Measurements from ENCODE around the gene AGBL1. TPM values are rescaled to one million over a fixed set of nuclear protein-coding genes. Genes with fewer than 3 reads are reported as not detected.

The AGBL1 gene
- total and polyA plus RNA-seq, 2 donors (not counting 3 experiments of a cell fraction or from before 2014, with no cell fraction given) = not detected

GRCh38 chr15:86701611-86701963 lies 621.9 kb downstream of the AGBL1 start:
- Histone ChIP-seq H3K27ac (ENCODE audit: insufficient read depth, low read depth, low read length) (no peak overlapping the region), H3K79me2 (ENCODE audit: control insufficient read depth, insufficient read depth, low read length) (no peaks in the 10 kb centered on the region), H3K36me3 (ENCODE audit: control insufficient read depth in 2 of 2, extremely low read depth in 1 of 2, insufficient read depth in 2 of 2, low read length in 2 of 2) (no peaks in the 10 kb centered on the region), H3K9me3 (replicated peaks; ENCODE audit: control insufficient read depth, insufficient read depth, low read length) (peaks cover 3% of the 10 kb centered on the region), H3K9ac (replicated peaks; ENCODE audit: extremely low read depth, insufficient read depth, low read length) (no peak overlapping the region), H4K20me1 (replicated peaks; ENCODE audit: control insufficient read depth, extremely low read depth, insufficient read depth, low read length) (no peaks in the 10 kb centered on the region), H3K4me2 (ENCODE audit: insufficient read depth, low read length) (no peak overlapping the region), H2AFZ (ENCODE audit: low read depth, low read length) (no peak overlapping the region), H3K27me3 (ENCODE audit: control insufficient read depth in 2 of 2, insufficient read depth in 2 of 2, low read length in 2 of 2) (no peaks in the 10 kb centered on the region), H3K4me1 (ENCODE audit: control insufficient read depth, extremely low read depth, insufficient read depth, low read length) (no peaks in the 10 kb centered on the region), H3K4me3 (replicated peaks in 1 of 3; ENCODE audit: insufficient read depth in 1 of 3, low read depth in 1 of 3, low read length in 3 of 3) (no peak overlapping the region), H3K9me1 (replicated peaks; ENCODE audit: control insufficient read depth, extremely low read depth, insufficient read depth, low read length) (no peaks in the 10 kb centered on the region)
- ChIA-PET POLR2A (no interaction called here), CTCF (no interaction called here)
- no peak for FAIRE-seq
- dilution Hi-C loops (cut with MboI; ENCODE audit: extremely low pct_ligation_motif_present, low sequenced_read_pairs) (no loop called here), intact Hi-C loops (cut with micrococcal nuclease) (no loop called here)
- BruUV-seq (replicated peaks) = no TSS peak
- TF ChIP-seq JUN (IDR thresholded peaks at IDR 0.05; ENCODE audit: borderline replicate concordance, insufficient read depth, insufficient read length, low read depth) (no peak), POLR2AphosphoS5 (IDR thresholded peaks at IDR 0.05; ENCODE audit: insufficient read depth, low read depth, low read length) (no peak), MYC (IDR thresholded peaks at IDR 0.05; ENCODE audit: low read depth, low read length) (no peak), POLR2A (IDR thresholded peaks at IDR 0.05; ENCODE audit: low read depth, low read length) (no peak), MAX (IDR thresholded peaks at IDR 0.05; ENCODE audit: insufficient read depth, insufficient read length) (no peak), CTCF (IDR thresholded peaks at IDR 0.05; ENCODE audit: extremely low read depth in 1 of 2, insufficient read depth in 1 of 2, low read depth in 1 of 2, low read length in 2 of 2) (no peak), EZH2 (IDR thresholded peaks at IDR 0.05; ENCODE audit: borderline replicate concordance, low read depth, low read length, severe bottlenecking) (no peak), GATA2 (IDR thresholded peaks at IDR 0.05; ENCODE audit: insufficient read depth, insufficient read length, low read depth, low read length) (no peak), FOS (IDR thresholded peaks at IDR 0.05; ENCODE audit: borderline replicate concordance, insufficient read depth, low read length) (no peak)
- DNase-seq (ENCODE audit: low read depth, low spot score) = no peak

Measured in endothelial cell of umbilical vein (primary cell).